BJ (cell line): ENCODE data around the gene FADD. TPM values are rescaled to one million over a fixed set of nuclear protein-coding genes. Genes with fewer than 3 reads are reported as not detected.

Source experiments
- CTCF ChIA-PET: fragments of 350-600 bp; formaldehyde crosslinking; extraction: SDS; loops from one replicate; lab custom pipeline; 2021; ENCODE audit warnings: antibody characterized with exemption, inconsistent platforms; lab: Yijun Ruan, JAX
- POLR2A ChIA-PET: fragments of 300-600 bp; sonication (Branson Sonifier 250); formaldehyde crosslinking; extraction: SDS; loops from one replicate; lab custom pipeline; 2021; ENCODE audit warnings: antibody characterized with exemption; lab: Charles Lee
- DNase-seq: peaks from one replicate; pipeline ENCODE4 v3.0.0-alpha.2; 2011; ENCODE audit warnings: low read depth
- H3K27me3 ChIP-seq: 2 replicates; pipeline ENCODE4 v1.6.0; 2011; ENCODE audit warnings: low read length; ENCODE audit not compliant: control insufficient read depth, insufficient read depth
- H3K36me3 ChIP-seq: 2 replicates; pipeline ENCODE4 v1.5.1; 2011; ENCODE audit warnings: low read length; ENCODE audit not compliant: control insufficient read depth, insufficient read depth
- H3K4me3 ChIP-seq: 2 replicates; pipeline ENCODE4 v1.5.1; 2011; ENCODE audit warnings: low read depth, mild to moderate bottlenecking, control low read depth, low read length
- polyA plus RNA-seq: library from polyadenylated mRNA; depleted of rRNA; stranded (reverse); fragments of >200 nt; gene quantifications from 2 replicates; pipeline ENCODE4 v1.2.3, GENCODE V29; 2011
- TF ChIP-seq, protein P1 (sequence below): IDR thresholded peaks from 2 replicates; pipeline ENCODE4 v1.5.1; 2011; ENCODE audit warnings: low read depth, mild to moderate bottlenecking, control low read depth, inconsistent platforms, low read length, moderate library complexity; ENCODE audit not compliant: insufficient read depth

FADD gene
- polyA plus RNA-seq, 1 experiment: 41.3 TPM

DNA sequence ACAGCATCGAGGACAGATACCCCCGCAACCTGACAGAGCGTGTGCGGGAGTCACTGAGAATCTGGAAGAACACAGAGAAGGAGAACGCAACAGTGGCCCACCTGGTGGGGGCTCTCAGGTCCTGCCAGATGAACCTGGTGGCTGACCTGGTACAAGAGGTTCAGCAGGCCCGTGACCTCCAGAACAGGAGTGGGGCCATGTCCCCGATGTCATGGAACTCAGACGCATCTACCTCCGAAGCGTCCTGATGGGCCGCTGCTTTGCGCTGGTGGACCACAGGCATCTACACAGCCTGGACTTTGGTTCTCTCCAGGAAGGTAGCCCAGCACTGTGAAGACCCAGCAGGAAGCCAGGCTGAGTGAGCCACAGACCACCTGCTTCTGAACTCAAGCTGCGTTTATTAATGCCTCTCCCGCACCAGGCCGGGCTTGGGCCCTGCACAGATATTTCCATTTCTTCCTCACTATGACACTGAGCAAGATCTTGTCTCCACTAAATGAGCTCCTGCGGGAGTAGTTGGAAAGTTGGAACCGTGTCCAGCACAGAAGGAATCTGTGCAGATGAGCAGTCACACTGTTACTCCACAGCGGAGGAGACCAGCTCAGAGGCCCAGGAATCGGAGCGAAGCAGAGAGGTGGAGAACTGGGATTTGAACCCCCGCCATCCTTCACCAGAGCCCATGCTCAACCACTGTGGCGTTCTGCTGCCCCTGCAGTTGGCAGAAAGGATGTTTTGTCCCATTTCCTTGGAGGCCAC is 3.3 kb downstream of the FADD start:
- ChIA-PET CTCF (no interaction called here), POLR2A (no interaction called here)
- TF ChIP-seq, protein P1, sequence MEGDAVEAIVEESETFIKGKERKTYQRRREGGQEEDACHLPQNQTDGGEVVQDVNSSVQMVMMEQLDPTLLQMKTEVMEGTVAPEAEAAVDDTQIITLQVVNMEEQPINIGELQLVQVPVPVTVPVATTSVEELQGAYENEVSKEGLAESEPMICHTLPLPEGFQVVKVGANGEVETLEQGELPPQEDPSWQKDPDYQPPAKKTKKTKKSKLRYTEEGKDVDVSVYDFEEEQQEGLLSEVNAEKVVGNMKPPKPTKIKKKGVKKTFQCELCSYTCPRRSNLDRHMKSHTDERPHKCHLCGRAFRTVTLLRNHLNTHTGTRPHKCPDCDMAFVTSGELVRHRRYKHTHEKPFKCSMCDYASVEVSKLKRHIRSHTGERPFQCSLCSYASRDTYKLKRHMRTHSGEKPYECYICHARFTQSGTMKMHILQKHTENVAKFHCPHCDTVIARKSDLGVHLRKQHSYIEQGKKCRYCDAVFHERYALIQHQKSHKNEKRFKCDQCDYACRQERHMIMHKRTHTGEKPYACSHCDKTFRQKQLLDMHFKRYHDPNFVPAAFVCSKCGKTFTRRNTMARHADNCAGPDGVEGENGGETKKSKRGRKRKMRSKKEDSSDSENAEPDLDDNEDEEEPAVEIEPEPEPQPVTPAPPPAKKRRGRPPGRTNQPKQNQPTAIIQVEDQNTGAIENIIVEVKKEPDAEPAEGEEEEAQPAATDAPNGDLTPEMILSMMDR: no peak
- DNase-seq: no peak
- no peaks in the 10 kb centered on the region for H3K27me3 ChIP-seq
- H3K36me3 ChIP-seq: peaks cover 21% of the 10 kb centered on the region
- H3K4me3 ChIP-seq: no peak overlapping the region

DNA sequence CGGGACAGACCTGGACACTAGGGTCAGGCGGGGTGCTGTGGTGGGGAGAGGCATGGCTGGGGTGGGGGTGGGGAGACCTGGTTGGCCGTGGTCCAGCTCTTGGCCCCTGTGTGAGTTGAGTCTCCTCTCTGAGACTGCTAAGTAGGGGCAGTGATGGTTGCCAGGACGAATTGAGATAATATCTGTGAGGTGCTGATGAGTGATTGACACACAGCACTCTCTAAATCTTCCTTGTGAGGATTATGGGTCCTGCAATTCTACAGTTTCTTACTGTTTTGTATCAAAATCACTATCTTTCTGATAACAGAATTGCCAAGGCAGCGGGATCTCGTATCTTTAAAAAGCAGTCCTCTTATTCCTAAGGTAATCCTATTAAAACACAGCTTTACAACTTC is 3.9 kb downstream of the FADD start:
- H3K4me3 ChIP-seq: no peak overlapping the region
- peaks cover 21% of the 10 kb centered on the region for H3K36me3 ChIP-seq
- no peaks in the 10 kb centered on the region for H3K27me3 ChIP-seq
- TF ChIP-seq, protein P1: no peak
- no peak for DNase-seq
- CTCF ChIA-PET: interaction anchor here (0.7 kb wide), 1 partner anchor 13 kb away, joined by 4 read pairs; no protein-coding TSS in a partner anchor
- POLR2A ChIA-PET: no interaction called here

DNA sequence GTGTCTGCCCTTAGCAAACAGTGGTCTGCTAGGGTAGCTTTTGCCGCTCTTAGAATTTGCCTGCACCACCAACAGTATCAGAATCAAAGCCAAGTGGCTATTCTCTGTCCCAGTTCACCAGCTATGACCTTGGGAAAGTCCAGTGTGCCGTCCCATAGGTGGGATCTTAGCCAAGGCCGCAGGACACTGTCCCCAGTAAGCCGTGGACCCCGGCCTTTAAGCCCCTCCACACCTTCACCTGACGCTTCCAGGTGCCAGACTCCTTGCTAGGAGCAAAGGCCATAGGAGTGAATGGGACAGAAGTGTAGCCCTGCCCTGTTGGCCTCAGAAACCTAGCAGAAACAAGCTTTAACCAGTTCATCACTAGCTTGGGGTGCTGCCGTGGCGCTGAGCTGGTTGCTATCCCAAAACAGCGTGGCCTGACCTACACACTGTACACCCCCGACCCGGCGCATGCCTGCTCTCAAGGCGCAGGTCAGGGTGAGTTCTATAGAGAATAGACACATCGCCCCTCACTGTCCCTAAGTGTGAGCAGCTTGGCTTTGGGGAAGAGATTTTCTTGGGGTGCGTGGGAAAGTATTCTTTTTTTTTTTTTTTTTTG is 4.5 kb downstream of the FADD start:
- peaks cover 21% of the 10 kb centered on the region for H3K36me3 ChIP-seq
- TF ChIP-seq, protein P1: no peak

DNA sequence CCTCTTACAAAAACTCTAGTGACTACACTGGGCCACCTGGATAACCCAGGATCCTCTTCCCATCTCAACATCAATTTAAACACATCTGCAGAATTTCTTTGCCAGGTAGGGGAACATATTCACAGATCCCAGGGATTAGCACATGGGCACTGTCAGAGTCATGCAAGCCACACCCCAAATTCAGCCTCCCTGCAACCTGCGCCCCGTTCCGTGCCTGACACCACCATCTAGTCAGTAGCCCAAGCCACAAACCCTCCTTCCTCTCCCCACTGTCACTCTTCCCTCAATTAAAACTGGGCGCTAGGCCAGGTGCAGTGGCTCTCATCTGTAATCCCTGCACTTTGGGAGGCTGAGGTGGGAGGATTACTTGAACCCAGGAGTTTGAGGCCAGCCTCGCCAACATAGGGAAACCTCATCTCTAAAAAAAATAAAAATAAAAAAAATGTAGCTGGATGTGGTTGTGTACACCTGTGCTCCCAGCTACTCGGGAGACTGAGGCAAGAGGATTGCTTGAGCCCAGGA is 6.4 kb downstream of the FADD start:
- POLR2A ChIA-PET: no interaction called here
- no peak for DNase-seq
- CTCF ChIA-PET: interaction anchor here (0.6 kb wide), 1 partner anchor 307 kb away, joined by 3 read pairs; no protein-coding TSS in a partner anchor

More for the DNA sequence above, 4.5 kb downstream of the FADD start:
- ChIA-PET POLR2A (no interaction called here), CTCF (interaction anchor here (0.7 kb wide), 1 partner anchor 13 kb away, joined by 4 read pairs; no protein-coding TSS in a partner anchor)
- H3K4me3 ChIP-seq: no peak overlapping the region
- H3K27me3 ChIP-seq: no peaks in the 10 kb centered on the region
- no peak for DNase-seq

More for the DNA sequence above, 6.4 kb downstream of the FADD start:
- Histone ChIP-seq H3K27me3 (no peaks in the 10 kb centered on the region), H3K36me3 (peaks cover 21% of the 10 kb centered on the region), H3K4me3 (no peak overlapping the region)
- TF ChIP-seq, protein P1: no peak
